Activated naive CD8-positive, alpha-beta T cell treated with anti-CD3 and anti-CD28 coated beads, Interleukin-2, amount 10 ng/mL, durations not matched to agents 7 days and 5 days (primary cell): ENCODE data around the gene APOC1. TPM values are rescaled to one million over a fixed set of nuclear protein-coding genes. Genes with fewer than 3 reads are reported as not detected.

Experiments
- ATAC-seq: fragments of 150-1000 bp; cut with Tn5 transposase; one replicate; pipeline ENCODE4 v1.10.0; 2021; ENCODE audit warnings: low read depth, moderate library complexity
- POLR2A ChIA-PET: fragments of 350-600 bp; sonication (Branson Sonifier 250); formaldehyde crosslinking; loops from one replicate; lab custom pipeline; 2021; ENCODE audit warnings: antibody characterized with exemption; lab: Charles Lee
- DNase-seq: peaks from one replicate; pipeline ENCODE4 v3.0.0; 2021
- H3K27ac Mint-ChIP-seq: one replicate; pipeline ENCODE4 v1.8.0; 2022; ENCODE audit warnings: mild to moderate bottlenecking, mixed read lengths
- H3K27me3 Mint-ChIP-seq: one replicate; pipeline ENCODE4 v1.8.0; 2022; ENCODE audit warnings: mild to moderate bottlenecking, moderate library complexity, mixed read lengths
- H3K36me3 Mint-ChIP-seq: one replicate; pipeline ENCODE4 v1.8.0; 2021; ENCODE audit warnings: mild to moderate bottlenecking, mixed read lengths
- H3K4me1 Mint-ChIP-seq: one replicate; pipeline ENCODE4 v1.8.0; 2021; ENCODE audit warnings: mixed read lengths
- H3K4me3 Mint-ChIP-seq: one replicate; pipeline ENCODE4 v1.8.0; 2022; ENCODE audit warnings: mild to moderate bottlenecking, moderate library complexity, mixed read lengths
- H3K9me3 Mint-ChIP-seq: one replicate; pipeline ENCODE4 v1.8.0; 2021; ENCODE audit warnings: mixed read lengths
- total RNA-seq, 2 experiments: library from RNA; stranded (reverse); gene quantifications; one replicate each; pipeline ENCODE4 v1.2.3, GENCODE V29; 2021

Gene APOC1
- total RNA-seq, 2 experiments from 2014 or later = 11.6 to 12.7 TPM

GRCh38 chr19:44894052-44894400 is 20.4 kb upstream of the APOC1 start:
- ATAC-seq (no peak), DNase-seq (no peak)
- Mint-ChIP-seq H3K27ac (no peak overlapping the region), H3K4me1 (peaks cover 23% of the 10 kb centered on the region), H3K9me3 (peaks cover 2% of the 10 kb centered on the region), H3K4me3 (no peak overlapping the region), H3K27me3 (no peaks in the 10 kb centered on the region), H3K36me3 (peaks cover 17% of the 10 kb centered on the region)
- POLR2A ChIA-PET = interaction anchor here (0.9 kb wide), 1 partner anchor 145 kb away, joined by 3 read pairs; the partner anchor contains the start of gene CLASRP

DNA sequence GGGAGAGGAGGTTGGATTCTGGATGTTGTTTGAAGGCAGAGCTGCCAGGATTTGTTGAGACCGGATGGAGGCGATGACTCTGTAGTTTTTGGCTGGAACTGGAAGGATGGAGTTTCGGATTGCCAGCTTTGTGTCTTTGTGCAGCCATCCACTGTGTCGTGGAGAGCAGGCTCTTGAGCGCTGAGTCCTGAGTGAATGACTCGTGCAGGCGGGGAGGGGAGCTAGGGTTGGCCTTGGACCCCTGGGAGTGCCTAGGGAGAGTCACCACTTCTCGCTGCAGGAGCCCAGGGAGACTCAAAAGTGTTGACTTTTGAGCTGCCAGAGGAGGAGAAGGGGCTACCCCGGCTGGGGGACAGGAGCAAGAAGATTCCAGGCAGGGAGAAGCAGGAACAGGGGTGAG is 19.5 kb upstream of the APOC1 start:
- DNase-seq (no peak), ATAC-seq (no peak)
- Mint-ChIP-seq H3K4me1 (peaks cover 23% of the 10 kb centered on the region), H3K4me3 (no peak overlapping the region), H3K27ac (peak overlapping the region; percentile 57), H3K9me3 (no peaks in the 10 kb centered on the region), H3K27me3 (no peaks in the 10 kb centered on the region), H3K36me3 (peaks cover 17% of the 10 kb centered on the region)
- POLR2A ChIA-PET = no interaction called here

- Mint-ChIP-seq H3K27me3 (no peaks in the 10 kb centered on the region), H3K4me1 (peaks cover 8% of the 10 kb centered on the region), H3K9me3 (no peaks in the 10 kb centered on the region), H3K36me3 (peaks cover 15% of the 10 kb centered on the region), H3K4me3 (no peak overlapping the region), H3K27ac (no peak overlapping the region)
- ATAC-seq = no peak
- no peak for DNase-seq
- POLR2A ChIA-PET = no interaction called here
These were observed 16.6 kb upstream of the APOC1 start for GRCh38 chr19:44897835-44898234.

GRCh38 chr19:44900328-44901244 is 13.8 kb upstream of the APOC1 start:
- Mint-ChIP-seq H3K4me3 (no peak overlapping the region), H3K4me1 (no peaks in the 10 kb centered on the region), H3K9me3 (no peaks in the 10 kb centered on the region), H3K27me3 (peaks cover 6% of the 10 kb centered on the region), H3K36me3 (peaks cover 10% of the 10 kb centered on the region), H3K27ac (no peak overlapping the region)
- no peak for DNase-seq
- ATAC-seq = no peak
- POLR2A ChIA-PET = interaction anchor here (0.6 kb wide), 1 partner anchor 9 kb away, joined by 4 read pairs; no protein-coding TSS in a partner anchor

DNA sequence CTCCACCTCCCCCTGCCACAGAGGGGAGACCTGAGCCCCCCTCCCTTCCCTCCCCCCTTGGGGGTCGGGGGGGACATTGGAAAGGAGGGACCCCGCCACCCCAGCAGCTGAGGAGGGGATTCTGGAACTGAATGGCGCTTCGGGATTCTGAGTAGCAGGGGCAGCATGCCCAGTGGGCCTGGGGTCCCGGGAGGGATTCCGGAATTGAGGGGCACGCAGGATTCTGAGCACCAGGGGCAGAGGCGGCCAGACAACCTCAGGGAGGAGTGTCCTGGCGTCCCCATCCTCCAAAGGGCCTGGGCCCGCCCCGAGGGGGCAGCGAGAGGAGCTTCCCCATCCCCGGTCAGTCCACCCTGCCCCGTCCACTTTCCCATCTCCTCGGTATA is 11.2 kb upstream of the APOC1 start:
- POLR2A ChIA-PET = no interaction called here
- no peak overlapping the region for H3K27ac Mint-ChIP-seq
- ATAC-seq = no peak

GRCh38 chr19:44903602-44904425 is 10.6 kb upstream of the APOC1 start:
- Mint-ChIP-seq H3K4me3 (no peak overlapping the region), H3K27ac (no peak overlapping the region), H3K4me1 (peaks cover 5% of the 10 kb centered on the region), H3K9me3 (no peaks in the 10 kb centered on the region), H3K27me3 (peaks cover 21% of the 10 kb centered on the region), H3K36me3 (peaks cover 2% of the 10 kb centered on the region)
- DNase-seq (peak; percentile 91), ATAC-seq (peak; percentile 65)
- POLR2A ChIA-PET = no interaction called here

More for the DNA sequence above, 11.2 kb upstream of the APOC1 start:
- Mint-ChIP-seq H3K4me3 (no peak overlapping the region), H3K27me3 (peaks cover 21% of the 10 kb centered on the region), H3K36me3 (peaks cover 3% of the 10 kb centered on the region), H3K4me1 (peaks cover 5% of the 10 kb centered on the region), H3K9me3 (no peaks in the 10 kb centered on the region)
- no peak for DNase-seq

- H3K4me1 Mint-ChIP-seq = peaks cover 5% of the 10 kb centered on the region
- peaks cover 2% of the 10 kb centered on the region for H3K36me3 Mint-ChIP-seq
- POLR2A ChIA-PET = no interaction called here
- H3K27ac Mint-ChIP-seq = no peak overlapping the region
- ATAC-seq = no peak
- no peaks in the 10 kb centered on the region for H3K9me3 Mint-ChIP-seq
- no peak overlapping the region for H3K4me3 Mint-ChIP-seq
- H3K27me3 Mint-ChIP-seq = peaks cover 21% of the 10 kb centered on the region
- no peak for DNase-seq
These were observed 9.9 kb upstream of the APOC1 start for GRCh38 chr19:44904426-44904994.

DNA sequence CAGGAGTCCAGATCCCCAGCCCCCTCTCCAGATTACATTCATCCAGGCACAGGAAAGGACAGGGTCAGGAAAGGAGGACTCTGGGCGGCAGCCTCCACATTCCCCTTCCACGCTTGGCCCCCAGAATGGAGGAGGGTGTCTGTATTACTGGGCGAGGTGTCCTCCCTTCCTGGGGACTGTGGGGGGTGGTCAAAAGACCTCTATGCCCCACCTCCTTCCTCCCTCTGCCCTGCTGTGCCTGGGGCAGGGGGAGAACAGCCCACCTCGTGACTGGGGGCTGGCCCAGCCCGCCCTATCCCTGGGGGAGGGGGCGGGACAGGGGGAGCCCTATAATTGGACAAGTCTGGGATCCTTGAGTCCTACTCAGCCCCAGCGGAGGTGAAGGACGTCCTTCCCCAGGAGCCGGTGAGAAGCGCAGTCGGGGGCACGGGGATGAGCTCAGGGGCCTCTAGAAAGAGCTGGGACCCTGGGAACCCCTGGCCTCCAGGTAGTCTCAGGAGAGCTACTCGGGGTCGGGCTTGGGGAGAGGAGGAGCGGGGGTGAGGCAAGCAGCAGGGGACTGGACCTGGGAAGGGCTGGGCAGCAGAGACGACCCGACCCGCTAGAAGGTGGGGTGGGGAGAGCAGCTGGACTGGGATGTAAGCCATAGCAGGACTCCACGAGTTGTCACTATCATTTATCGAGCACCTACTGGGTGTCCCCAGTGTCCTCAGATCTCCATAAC is 8.8 kb upstream of the APOC1 start, which contains the start of gene APOE:
APOE (plus strand) TSS at position 360 of the 724 bp plus-strand sequence. CDS start 829 bp downstream, outside the sequence.
- Mint-ChIP-seq H3K9me3 (no peaks in the 10 kb centered on the region), H3K27ac (peak within 1 kb of the TSS; percentile 34), H3K4me3 (peak within 1 kb of the TSS; percentile 33), H3K36me3 (peaks cover 2% of the 10 kb centered on the region), H3K27me3 (peaks cover 23% of the 10 kb centered on the region), H3K4me1 (peaks cover 5% of the 10 kb centered on the region)
- POLR2A ChIA-PET = interaction anchor here (0.6 kb wide), 1 partner anchor 49 kb away, joined by 3 read pairs; no protein-coding TSS in a partner anchor
- no peak for DNase-seq
- no peak for ATAC-seq

DNA sequence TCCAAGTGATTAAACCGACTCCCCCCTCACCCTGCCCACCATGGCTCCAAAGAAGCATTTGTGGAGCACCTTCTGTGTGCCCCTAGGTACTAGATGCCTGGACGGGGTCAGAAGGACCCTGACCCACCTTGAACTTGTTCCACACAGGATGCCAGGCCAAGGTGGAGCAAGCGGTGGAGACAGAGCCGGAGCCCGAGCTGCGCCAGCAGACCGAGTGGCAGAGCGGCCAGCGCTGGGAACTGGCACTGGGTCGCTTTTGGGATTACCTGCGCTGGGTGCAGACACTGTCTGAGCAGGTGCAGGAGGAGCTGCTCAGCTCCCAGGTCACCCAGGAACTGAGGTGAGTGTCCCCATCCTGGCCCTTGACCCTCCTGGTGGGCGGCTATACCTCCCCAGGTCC is 6.8 kb upstream of the APOC1 start:
- Mint-ChIP-seq H3K9me3 (no peaks in the 10 kb centered on the region), H3K4me1 (peaks cover 5% of the 10 kb centered on the region), H3K4me3 (no peak overlapping the region), H3K27ac (no peak overlapping the region), H3K36me3 (peaks cover 2% of the 10 kb centered on the region), H3K27me3 (peaks cover 29% of the 10 kb centered on the region)
- no peak for ATAC-seq
- POLR2A ChIA-PET = interaction anchor here (1.1 kb wide), 1 partner anchor 47 kb away, joined by 3 read pairs; no protein-coding TSS in a partner anchor
- no peak for DNase-seq

GRCh38 chr19:44908074-44908835 is 6.2 kb upstream of the APOC1 start:
- Mint-ChIP-seq H3K9me3 (no peaks in the 10 kb centered on the region), H3K27me3 (peaks cover 36% of the 10 kb centered on the region), H3K4me1 (peaks cover 5% of the 10 kb centered on the region), H3K36me3 (peaks cover 2% of the 10 kb centered on the region), H3K4me3 (no peak overlapping the region), H3K27ac (no peak overlapping the region)
- POLR2A ChIA-PET = interaction anchor here (1.1 kb wide), 1 partner anchor 46 kb away, joined by 3 read pairs; no protein-coding TSS in a partner anchor
- ATAC-seq (no peak), DNase-seq (no peak)

GRCh38 chr19:44908836-44909261 is 5.6 kb upstream of the APOC1 start:
- Mint-ChIP-seq H3K4me3 (no peak overlapping the region), H3K27ac (no peak overlapping the region), H3K9me3 (no peaks in the 10 kb centered on the region), H3K36me3 (no peaks in the 10 kb centered on the region), H3K4me1 (peaks cover 5% of the 10 kb centered on the region), H3K27me3 (peaks cover 40% of the 10 kb centered on the region)
- ATAC-seq = no peak
- POLR2A ChIA-PET = no interaction called here
- no peak for DNase-seq

DNA sequence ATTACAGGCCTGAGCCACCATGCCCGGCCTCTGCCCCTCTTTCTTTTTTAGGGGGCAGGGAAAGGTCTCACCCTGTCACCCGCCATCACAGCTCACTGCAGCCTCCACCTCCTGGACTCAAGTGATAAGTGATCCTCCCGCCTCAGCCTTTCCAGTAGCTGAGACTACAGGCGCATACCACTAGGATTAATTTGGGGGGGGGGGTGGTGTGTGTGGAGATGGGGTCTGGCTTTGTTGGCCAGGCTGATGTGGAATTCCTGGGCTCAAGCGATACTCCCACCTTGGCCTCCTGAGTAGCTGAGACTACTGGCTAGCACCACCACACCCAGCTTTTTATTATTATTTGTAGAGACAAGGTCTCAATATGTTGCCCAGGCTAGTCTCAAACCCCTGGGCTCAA is 4.6 kb upstream of the APOC1 start:
- ATAC-seq = no peak
- Mint-ChIP-seq H3K27ac (no peak overlapping the region), H3K9me3 (no peaks in the 10 kb centered on the region), H3K27me3 (peaks cover 47% of the 10 kb centered on the region), H3K4me3 (no peak overlapping the region), H3K36me3 (no peaks in the 10 kb centered on the region), H3K4me1 (peaks cover 12% of the 10 kb centered on the region)
- POLR2A ChIA-PET = interaction anchor here (0.7 kb wide), 1 partner anchor 9 kb away, joined by 4 read pairs; no protein-coding TSS in a partner anchor
- DNase-seq = no peak
